B cell (primary cell): ENCODE measurements around the gene RBMS3. TPM values are rescaled to one million over a fixed set of nuclear protein-coding genes. Genes with fewer than 3 reads are reported as not detected.

ENCODE experiments used
- ATAC-seq: fragments of 200-7000 bp; cut with Tn5 transposase; one replicate; pipeline ENCODE4 v1.10.0; 2021; ENCODE audit warnings: low read depth, mild to moderate bottlenecking, moderate number of reproducible peaks, moderate library complexity
- CTCF ChIA-PET: fragments of 350-600 bp; sonication (Branson Sonifier 250); formaldehyde crosslinking; loops from one replicate; lab custom pipeline; 2021; ENCODE audit warnings: antibody characterized with exemption, inconsistent platforms; lab: Charles Lee
- POLR2A ChIA-PET: fragments of 350-600 bp; sonication (Branson Sonifier 250); formaldehyde crosslinking; loops from one replicate; lab custom pipeline; 2021; ENCODE audit warnings: antibody characterized with exemption; lab: Charles Lee
- DNase-seq: peaks from one replicate; pipeline ENCODE4 v3.0.0; 2013
- H2AFZ ChIP-seq: 2 replicates; pipeline ENCODE4 v1.6.1; 2012; ENCODE audit warnings: mild to moderate bottlenecking, low read depth, low read length; ENCODE audit not compliant: insufficient read depth, poor library complexity, severe bottlenecking
- H3K27ac ChIP-seq, 2 donors: 1 replicate in 1 of 2; 2 replicates in 1 of 2; pipeline ENCODE4 v1.5.1; 2012 to 2013; ENCODE audit warnings: low read length in 2 of 2, mild to moderate bottlenecking in 2 of 2, moderate library complexity in 1 of 2
- H3K27me3 ChIP-seq, 4 experiments: fragments of 200-600 bp in 1 of 4; sonication (generic) in 1 of 4; replicated peaks in 1 of 4; 1 replicate in 2 of 4; 2 replicates in 2 of 4; pipeline versions ENCODE4 v1.6.1 to v1.7.0; 2013 to 2016; ENCODE audit warnings: low read length in 3 of 4, mild to moderate bottlenecking in 2 of 4, mixed read lengths in 1 of 4, moderate library complexity in 1 of 4; ENCODE audit not compliant: insufficient read depth in 4 of 4, control insufficient read depth in 3 of 4; ENCODE audit errors: control extremely low read depth in 1 of 4
- H3K36me3 ChIP-seq, 2 experiments: replicated peaks in 1 of 2; 1 replicate in 1 of 2; 2 replicates in 1 of 2; pipeline versions ENCODE4 v1.6.1 to v1.7.1; 2013; ENCODE audit warnings: low read length in 1 of 2; ENCODE audit not compliant: insufficient read depth in 2 of 2, control insufficient read depth in 1 of 2; ENCODE audit errors: control extremely low read depth in 1 of 2, extremely low read depth in 1 of 2
- H3K4me1 ChIP-seq, 2 donors: fragments of 200-600 bp in 1 of 2; sonication (generic) in 1 of 2; 1 replicate in 1 of 2; 2 replicates in 1 of 2; pipeline versions ENCODE4 v1.5.1 to v1.6.1; 2013 to 2017; ENCODE audit warnings: low read length in 2 of 2; ENCODE audit not compliant: control insufficient read depth in 2 of 2, insufficient read depth in 2 of 2
- H3K4me2 ChIP-seq: replicated peaks from 2 replicates; pipeline ENCODE3; 2012; ENCODE audit warnings: mild to moderate bottlenecking, low read depth, low read length; ENCODE audit not compliant: poor library complexity, severe bottlenecking
- H3K4me3 ChIP-seq, 5 experiments: fragments of 200-600 bp in 1 of 5; sonication (generic) in 1 of 5; 1 replicate in 3 of 5; 2 replicates in 2 of 5; pipeline versions ENCODE4 v1.5.1 to v1.7.0; 2011 to 2016; ENCODE audit warnings: low read length in 4 of 5, mild to moderate bottlenecking in 4 of 5, low read depth in 2 of 5, control low read depth in 1 of 5, moderate library complexity in 1 of 5; ENCODE audit not compliant: insufficient read depth in 1 of 5; ENCODE audit errors: control extremely low read depth in 1 of 5, extremely low read depth in 1 of 5
- H3K79me2 ChIP-seq: fragments of 200-600 bp; sonication (generic); one replicate; pipeline ENCODE4 v1.6.0; 2016; ENCODE audit warnings: low read length; ENCODE audit not compliant: control insufficient read depth, insufficient read depth
- H3K9ac ChIP-seq: fragments of 200-600 bp; sonication (generic); 2 replicates; pipeline ENCODE4 v1.6.1; 2017; ENCODE audit warnings: mild to moderate bottlenecking, low read length, moderate library complexity
- H3K9me3 ChIP-seq, 3 donors: one replicate each; pipeline versions ENCODE4 v1.6.1 to v1.7.1; 2013; ENCODE audit warnings: low read length in 2 of 3; ENCODE audit not compliant: control insufficient read depth in 2 of 3, insufficient read depth in 1 of 3; ENCODE audit errors: control extremely low read depth in 1 of 3
- H4K20me1 ChIP-seq: 2 replicates; pipeline ENCODE4 v1.6.0; 2012; ENCODE audit warnings: mild to moderate bottlenecking, low read length; ENCODE audit not compliant: insufficient read depth, control insufficient read depth, poor library complexity, severe bottlenecking
- H3K27ac Mint-ChIP-seq: one replicate; pipeline ENCODE4 v1.8.0; 2021; ENCODE audit warnings: mixed read lengths
- H3K27me3 Mint-ChIP-seq: one replicate; pipeline ENCODE4 v1.8.0; 2021; ENCODE audit warnings: mixed read lengths
- H3K4me1 Mint-ChIP-seq: one replicate; pipeline ENCODE4 v1.8.0; 2021; ENCODE audit warnings: mixed read lengths
- H3K4me3 Mint-ChIP-seq: one replicate; pipeline ENCODE4 v1.8.0; 2021; ENCODE audit warnings: mixed read lengths
- H3K9me3 Mint-ChIP-seq: one replicate; pipeline ENCODE4 v1.8.0; 2022; ENCODE audit warnings: mixed read lengths; ENCODE audit not compliant: insufficient read depth
- EZH2 ChIP-seq: IDR thresholded peaks from 2 replicates; pipeline ENCODE4 v1.6.1; 2012; ENCODE audit warnings: borderline replicate concordance, low read depth, mild to moderate bottlenecking, moderate library complexity, low read length; ENCODE audit not compliant: insufficient read depth, poor library complexity, severe bottlenecking
- WGBS: methylation state at CpG from one replicate; pipeline ENCODE4 v1.1.5; 2013; ENCODE audit warnings: missing lambda C conversion rate; ENCODE audit not compliant: insufficient coverage; 5-methylcytosine and 5-hydroxymethylcytosine counted together
- intact Hi-C: fragments of 100-400 bp; cut with micrococcal nuclease; formaldehyde crosslinking; loops from one replicate; pipeline ENCODE4 v1.10.0; 2022
- polyA plus RNA-seq: library from polyadenylated mRNA; depleted of rRNA; stranded (reverse); fragments of >200 nt; gene quantifications from 2 replicates; pipeline ENCODE4 v1.2.3, GENCODE V29; 2012
- total RNA-seq, 2 donors: library from RNA; stranded (reverse); fragments of 120-200 nt in 1 of 2; gene quantifications; 1 replicate in 1 of 2; 2 replicates in 1 of 2; pipeline versions ENCODE4 v1.2.3 to v1.2.4, GENCODE V29; 2013 to 2022
- TF ChIP-seq, protein P1 (sequence below): fragments of 200-600 bp; IDR thresholded peaks from one replicate; pipeline ENCODE4 v1.8.0; 2022; ENCODE audit warnings: antibody characterized with exemption, mild to moderate bottlenecking

The RBMS3 gene
- total and polyA plus RNA-seq, 2 donors (not counting 1 experiment from before 2014, with no cell fraction given) = not detected

DNA sequence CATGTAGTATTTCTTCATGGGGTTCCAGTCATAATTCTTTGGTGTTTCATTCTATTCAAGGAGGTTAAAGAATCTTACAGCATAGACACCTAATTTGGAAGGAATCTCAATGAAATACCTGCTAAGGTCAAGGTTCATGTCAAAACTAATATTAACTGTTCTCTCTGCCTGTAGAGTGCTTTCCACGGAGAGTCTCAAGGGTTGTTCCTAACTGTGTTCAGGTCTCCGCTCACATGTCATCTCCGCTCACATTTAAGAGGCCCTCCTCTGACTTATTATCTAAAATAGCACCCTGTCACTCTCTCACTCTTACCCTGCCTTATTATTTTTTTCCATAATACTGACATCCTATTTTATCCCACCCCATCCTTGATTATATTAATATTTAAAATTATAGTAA, 239.9 kb downstream of the RBMS3 start:
- TF ChIP-seq, protein P1, sequence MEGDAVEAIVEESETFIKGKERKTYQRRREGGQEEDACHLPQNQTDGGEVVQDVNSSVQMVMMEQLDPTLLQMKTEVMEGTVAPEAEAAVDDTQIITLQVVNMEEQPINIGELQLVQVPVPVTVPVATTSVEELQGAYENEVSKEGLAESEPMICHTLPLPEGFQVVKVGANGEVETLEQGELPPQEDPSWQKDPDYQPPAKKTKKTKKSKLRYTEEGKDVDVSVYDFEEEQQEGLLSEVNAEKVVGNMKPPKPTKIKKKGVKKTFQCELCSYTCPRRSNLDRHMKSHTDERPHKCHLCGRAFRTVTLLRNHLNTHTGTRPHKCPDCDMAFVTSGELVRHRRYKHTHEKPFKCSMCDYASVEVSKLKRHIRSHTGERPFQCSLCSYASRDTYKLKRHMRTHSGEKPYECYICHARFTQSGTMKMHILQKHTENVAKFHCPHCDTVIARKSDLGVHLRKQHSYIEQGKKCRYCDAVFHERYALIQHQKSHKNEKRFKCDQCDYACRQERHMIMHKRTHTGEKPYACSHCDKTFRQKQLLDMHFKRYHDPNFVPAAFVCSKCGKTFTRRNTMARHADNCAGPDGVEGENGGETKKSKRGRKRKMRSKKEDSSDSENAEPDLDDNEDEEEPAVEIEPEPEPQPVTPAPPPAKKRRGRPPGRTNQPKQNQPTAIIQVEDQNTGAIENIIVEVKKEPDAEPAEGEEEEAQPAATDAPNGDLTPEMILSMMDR = no peak
- TF ChIP-seq EZH2 = no peak
- no peak overlapping the region for H3K4me3 Mint-ChIP-seq
- intact Hi-C loops = no loop called here
- H3K9ac ChIP-seq = no peak overlapping the region
- H3K27ac Mint-ChIP-seq = no peak overlapping the region
- DNase-seq (no peak), ATAC-seq (no peak)
- WGBS = 100% methylated on average over 3 of the region's 3 CpGs
- H3K9me3 ChIP-seq = no peaks in the 10 kb centered on the region
- no peaks in the 10 kb centered on the region for H3K27me3 Mint-ChIP-seq
- H3K27ac ChIP-seq = no peak overlapping the region
- no peaks in the 10 kb centered on the region for H3K4me1 ChIP-seq
- CTCF ChIA-PET = no interaction called here
- H3K27me3 ChIP-seq = no peaks in the 10 kb centered on the region
- H3K79me2 ChIP-seq = no peaks in the 10 kb centered on the region
- H3K4me1 Mint-ChIP-seq = no peaks in the 10 kb centered on the region
- no peaks in the 10 kb centered on the region for H4K20me1 ChIP-seq
- peaks cover 1% of the 10 kb centered on the region for H3K9me3 Mint-ChIP-seq
- H3K36me3 ChIP-seq = no peaks in the 10 kb centered on the region
- H3K4me2 ChIP-seq = no peak overlapping the region
- no peak overlapping the region for H3K4me3 ChIP-seq
- POLR2A ChIA-PET = no interaction called here
- H2AFZ ChIP-seq = no peak overlapping the region

DNA sequence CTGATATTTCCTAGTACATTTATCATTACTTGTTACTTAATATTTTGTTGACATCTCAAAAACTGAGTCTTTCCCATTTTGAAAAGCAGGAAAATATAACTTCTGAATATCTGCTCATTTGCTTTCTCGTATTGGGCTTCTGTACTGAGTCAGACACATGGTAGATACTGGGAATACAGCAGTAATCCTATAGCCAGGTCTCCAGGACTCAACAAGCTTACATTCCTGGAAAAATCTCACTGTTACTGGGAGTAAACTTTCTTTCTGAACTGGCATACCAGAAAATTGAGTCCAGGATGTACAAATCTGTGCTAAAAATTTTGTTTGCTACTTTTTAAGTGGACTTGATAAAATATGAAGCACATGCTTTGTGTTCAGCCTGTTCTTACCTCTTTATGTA, 240.4 kb downstream of the RBMS3 start:
- intact Hi-C loops = no loop called here
- POLR2A ChIA-PET = no interaction called here
- Histone ChIP-seq H3K9ac (no peak overlapping the region), H3K79me2 (no peaks in the 10 kb centered on the region), H3K36me3 (no peaks in the 10 kb centered on the region), H2AFZ (no peak overlapping the region), H3K4me1 (no peaks in the 10 kb centered on the region), H3K9me3 (no peaks in the 10 kb centered on the region), H4K20me1 (no peaks in the 10 kb centered on the region), H3K27me3 (no peaks in the 10 kb centered on the region), H3K4me3 (no peak overlapping the region), H3K4me2 (no peak overlapping the region), H3K27ac (no peak overlapping the region)
- ATAC-seq = no peak
- Mint-ChIP-seq H3K9me3 (peaks cover 1% of the 10 kb centered on the region), H3K4me3 (no peak overlapping the region), H3K27ac (no peak overlapping the region), H3K4me1 (no peaks in the 10 kb centered on the region), H3K27me3 (no peaks in the 10 kb centered on the region)
- CTCF ChIA-PET = no interaction called here
- no peak for DNase-seq
- WGBS = 100% methylated on average over 1 of the region's 1 CpG
- TF ChIP-seq, protein P1 = no peak
